Measurements from ENCODE around the gene NDE1.

GRCh38 chr16:15613676-15614075 is 36.4 kb upstream of the NDE1 start:
- TF ChIP-seq CTCF (IDR thresholded peaks at IDR 0.05), result no peak
- TF ChIP-seq POLR2A (IDR thresholded peaks at IDR 0.05), result no peak
